COLO829 (cell line): ENCODE data around the gene TDRKH.

Experiments used
- DNase-seq: peaks from one replicate; pipeline ENCODE4 v3.0.0; 2012; ENCODE audit warnings: low spot score

Gene TDRKH, protein sequence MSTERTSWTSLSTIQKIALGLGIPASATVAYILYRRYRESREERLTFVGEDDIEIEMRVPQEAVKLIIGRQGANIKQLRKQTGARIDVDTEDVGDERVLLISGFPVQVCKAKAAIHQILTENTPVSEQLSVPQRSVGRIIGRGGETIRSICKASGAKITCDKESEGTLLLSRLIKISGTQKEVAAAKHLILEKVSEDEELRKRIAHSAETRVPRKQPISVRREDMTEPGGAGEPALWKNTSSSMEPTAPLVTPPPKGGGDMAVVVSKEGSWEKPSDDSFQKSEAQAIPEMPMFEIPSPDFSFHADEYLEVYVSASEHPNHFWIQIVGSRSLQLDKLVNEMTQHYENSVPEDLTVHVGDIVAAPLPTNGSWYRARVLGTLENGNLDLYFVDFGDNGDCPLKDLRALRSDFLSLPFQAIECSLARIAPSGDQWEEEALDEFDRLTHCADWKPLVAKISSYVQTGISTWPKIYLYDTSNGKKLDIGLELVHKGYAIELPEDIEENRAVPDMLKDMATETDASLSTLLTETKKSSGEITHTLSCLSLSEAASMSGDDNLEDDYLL

DNA sequence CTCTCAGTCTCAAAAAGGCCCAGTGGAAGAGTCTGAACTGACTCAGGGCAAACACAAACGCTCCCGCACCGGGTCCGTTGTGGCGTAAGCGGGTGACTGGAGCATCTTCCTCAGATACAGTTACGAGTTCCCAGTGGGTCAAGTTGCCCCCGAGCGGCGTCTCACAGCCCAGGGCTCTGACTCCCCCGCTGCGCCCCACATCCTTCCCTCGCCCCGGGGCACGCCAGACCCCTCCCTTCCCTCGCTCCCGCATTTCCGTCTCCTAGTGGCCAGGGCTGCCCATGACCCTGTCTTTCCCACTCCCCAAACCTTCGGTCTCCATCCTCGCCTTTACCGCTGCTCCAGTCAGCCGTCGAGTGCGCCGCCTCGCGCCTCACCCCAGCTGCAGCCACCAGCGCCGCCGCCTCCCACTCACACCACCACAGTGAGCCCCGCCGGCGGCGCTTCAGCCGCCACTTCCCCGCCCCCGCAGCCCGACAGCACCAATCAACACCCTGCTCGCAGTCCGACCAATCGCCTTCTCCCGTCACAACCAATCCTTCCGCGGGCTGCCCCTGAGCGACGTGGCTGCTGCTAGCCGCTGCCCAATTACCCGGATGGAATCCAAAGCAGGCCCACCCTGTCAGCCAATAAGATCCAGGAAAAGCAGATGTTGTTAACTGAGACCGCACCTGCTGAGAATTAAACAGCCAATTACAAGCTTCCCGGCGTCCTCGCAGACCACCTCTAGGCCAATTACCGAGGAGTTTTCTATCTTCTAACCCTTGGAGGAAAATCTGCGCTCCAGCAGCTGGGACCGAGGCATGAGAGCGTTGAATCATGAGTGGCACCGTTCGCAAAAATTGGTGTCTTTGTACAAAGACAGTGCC, at the start of gene TDRKH:
Gene TDRKH (minus strand): TSS at position 430 of the 869 bp plus-strand sequence. CDS start 7,478 bp downstream, outside the sequence.
- peak; percentile 99 for DNase-seq

DNA sequence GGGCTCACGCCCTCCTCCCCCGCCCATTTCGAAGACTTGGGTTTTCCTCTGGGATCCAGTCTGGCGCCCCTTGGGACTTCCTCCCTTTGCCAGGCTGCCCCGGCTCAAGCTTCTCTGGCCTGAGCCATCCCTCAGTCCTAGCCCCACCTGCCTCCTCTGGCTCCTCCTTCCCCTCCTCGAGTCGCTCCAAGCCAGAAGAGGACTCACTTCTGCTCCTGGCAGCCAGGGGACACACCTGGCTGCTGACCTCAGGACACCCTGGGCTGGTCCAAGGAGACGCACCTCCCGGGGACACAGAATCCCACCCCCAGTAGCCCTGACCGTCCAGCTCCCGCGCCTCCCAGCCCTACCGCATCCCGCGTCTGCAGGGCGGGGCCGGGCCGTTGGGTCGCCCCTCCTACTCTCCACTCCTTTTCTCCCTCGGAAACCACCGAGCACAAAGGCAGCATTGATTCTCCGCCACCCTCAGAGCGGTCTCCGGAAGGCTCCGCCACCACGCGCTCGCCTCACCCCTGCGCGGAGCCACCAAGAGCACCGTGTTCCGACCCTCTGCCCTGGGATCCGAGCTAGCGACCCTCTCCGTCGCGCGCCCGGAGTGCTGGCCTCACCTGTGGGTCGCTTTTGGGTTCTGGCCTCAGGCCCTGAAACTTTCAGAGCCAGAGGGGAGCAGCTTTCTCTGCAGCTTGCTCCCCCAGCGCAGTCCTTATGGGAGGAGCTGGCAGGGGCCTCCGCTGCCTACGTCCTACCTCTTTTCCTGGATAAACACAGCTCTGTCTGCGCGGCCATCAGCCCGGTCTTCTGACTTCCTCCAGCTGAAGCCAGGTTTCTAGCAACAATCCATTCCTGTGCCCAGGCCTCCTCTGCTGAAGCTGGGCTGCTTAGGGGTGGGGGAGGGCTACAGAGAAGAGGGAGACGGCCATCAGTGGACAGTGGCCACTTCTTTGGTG, 49.4 kb upstream of the TDRKH start, which contains the start of gene C2CD4D:
Gene C2CD4D (minus strand): TSS at position 364 of the 947 bp plus-strand sequence. CDS start 831 bp downstream, outside the sequence.
- peak; percentile 98 for DNase-seq

DNA sequence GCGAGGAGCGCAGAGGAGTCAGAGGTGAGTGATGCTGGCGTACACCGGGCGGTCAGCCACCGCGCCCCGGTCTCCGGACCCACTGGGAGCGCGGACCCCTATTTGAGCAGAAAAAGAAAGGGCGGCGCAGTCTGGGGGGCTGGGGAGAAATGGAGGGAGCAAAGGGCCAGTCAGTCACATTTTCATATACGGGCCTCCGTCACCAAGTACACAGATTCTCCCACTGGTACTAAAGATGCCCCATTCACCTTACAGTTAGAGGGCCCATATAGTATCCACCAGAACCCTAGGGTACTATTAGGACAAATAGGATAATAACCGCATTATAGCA, 48.7 kb upstream of the TDRKH start:
- no peak for DNase-seq

DNA sequence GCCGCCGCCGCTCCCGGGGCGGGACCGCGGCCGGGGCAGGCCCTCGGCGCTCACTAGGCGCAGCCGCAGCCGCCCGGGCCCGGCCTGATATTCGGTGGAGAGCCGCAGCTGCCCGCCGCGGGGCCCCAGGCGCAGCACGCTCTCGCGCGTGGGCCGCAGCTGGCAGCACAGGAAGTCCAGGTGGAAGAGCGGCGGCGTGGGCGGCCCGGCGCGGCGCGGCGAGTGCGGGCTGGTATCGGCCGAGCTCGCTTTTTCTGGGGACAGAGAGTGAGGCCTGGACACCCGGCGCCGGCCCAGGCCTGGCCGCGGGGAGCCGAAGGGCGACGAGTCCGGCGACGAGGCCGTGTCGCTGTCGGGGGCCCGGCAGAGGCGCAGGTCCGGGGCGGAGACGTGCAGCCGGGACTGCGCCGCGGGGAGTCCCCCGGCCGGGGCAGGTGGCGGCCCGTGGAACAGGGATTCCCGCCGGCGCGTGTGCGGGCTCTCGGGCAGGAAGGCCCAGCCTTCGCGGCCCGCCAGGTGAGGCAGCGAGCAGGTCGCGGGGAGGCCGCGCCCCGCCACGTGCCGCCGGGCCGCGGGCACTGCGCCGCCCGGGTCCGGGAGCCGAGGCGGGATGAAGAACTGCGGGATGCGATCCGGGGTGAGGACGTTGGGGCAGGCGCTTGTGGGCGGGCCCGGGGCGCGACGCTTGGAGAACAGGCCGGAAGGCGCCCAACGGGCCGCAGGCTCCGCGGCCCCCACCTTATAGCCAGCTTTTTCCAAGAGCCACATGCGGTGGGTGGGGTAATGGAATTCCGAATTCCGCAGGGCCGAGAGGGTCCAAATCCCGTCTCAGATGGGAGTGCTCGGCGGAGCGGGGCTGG, 48.2 kb upstream of the TDRKH start:
- no peak for DNase-seq

DNA sequence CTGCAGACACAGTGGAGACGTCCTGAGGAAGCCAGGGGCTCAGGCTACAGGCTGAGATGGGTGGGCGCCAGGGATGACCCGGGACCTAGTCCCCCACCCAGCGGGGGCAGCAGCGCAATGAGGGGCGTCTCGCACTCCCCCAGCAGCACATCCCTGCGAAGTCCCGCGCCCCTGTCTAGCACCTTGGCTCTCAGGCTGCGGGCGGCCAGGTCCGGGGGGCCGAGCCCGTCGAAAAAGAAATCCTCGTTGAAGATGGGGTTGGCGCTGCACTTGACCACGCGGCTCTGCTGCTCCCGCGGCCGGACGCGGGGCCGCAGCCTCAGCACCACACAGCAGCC, 47.6 kb upstream of the TDRKH start:
- DNase-seq, result no peak

DNA sequence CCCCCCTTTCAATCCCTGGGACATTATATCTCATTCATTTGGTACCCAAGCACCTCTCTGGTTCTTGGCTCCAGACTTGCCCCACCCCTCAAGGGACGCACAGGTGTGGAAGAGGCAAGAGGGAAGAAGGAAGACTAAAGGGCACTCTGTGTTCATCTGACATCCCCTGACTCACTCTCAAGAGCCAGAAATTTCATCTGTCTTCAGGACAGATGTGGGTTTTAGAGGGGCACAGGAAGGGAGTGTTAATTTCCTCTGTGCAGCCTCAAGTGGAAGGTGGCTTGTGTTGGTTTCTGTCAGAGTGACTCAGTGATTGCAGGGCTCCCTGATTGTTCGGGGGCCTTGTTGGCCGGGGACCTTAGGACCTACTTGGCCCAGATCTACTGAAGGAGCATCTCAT, 46.9 kb upstream of the TDRKH start:
- DNase-seq, result no peak

DNA sequence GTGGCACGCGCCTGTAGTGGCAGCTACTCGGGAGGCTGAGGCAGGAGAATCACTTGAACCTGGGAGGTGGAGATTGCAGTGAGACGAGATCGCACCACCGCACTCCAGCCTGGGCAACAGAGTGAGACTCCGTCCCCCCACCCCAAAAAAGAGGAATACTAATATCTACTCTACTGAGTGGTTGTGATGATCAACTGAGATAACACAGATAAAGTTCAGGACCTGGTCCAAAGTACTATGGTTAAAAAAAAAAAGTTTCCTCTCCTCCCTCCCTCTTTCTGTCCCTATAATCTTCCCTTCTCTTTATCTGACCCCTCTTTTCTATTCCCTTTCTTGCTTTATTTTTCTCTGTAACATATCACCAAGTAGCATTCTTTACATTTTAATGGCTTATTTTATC, 45.3 kb upstream of the TDRKH start:
- DNase-seq, result no peak

DNA sequence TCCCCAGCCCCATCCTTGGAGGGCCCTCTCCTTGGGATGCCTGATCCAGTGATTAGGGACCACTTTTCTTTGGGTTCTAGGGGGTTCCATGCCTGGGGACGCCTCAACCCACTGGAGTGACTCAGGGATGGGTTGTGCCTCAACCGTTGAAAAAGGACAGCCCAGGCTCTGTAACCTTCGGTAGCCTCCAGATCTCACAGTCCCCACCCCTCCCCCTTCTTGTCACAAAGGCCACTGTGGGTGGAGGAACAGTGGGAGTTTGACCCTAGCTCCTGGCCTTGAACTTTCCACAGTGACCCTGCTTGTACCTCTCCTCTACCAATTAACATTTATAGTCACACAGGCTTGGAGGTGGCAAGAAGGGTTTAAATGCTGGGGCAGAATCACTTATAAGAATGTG, 43.9 kb upstream of the TDRKH start:
- no peak for DNase-seq

DNA sequence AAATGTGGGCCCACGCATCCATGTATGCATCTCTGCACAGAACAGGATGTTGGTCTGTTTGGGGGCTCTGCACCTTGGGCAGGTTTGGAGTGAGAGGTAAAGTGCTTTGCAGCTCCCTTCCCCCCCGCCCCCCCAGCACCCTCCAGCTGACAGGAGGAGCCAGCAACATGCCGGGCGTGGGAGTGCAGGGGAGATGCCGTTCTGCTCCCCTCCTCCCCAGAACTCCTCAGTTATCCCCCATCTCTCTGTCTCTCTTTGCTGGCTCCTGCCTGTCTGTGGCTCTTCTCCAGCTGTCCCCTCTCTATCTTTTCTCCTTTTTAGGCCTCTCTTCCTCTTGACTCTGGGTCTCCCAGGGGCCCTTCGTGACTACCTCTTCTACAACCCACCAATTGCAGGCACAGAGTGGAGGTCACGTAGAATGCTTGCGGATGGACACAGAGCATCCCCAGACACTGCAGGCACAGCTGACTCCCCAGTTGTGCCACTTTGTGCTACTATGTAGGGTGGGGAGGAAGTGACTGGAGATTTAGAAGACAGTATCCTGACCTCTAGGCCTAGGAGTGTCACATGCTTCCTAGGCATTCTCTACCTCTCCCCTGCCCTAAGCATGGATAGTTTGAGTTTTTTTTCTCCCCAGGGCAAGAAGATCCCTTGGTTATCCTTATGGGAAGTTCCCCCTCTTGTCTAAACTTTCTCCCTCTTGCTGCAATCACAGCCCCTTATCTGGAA, 43.0 kb upstream of the TDRKH start:
- no peak for DNase-seq

DNA sequence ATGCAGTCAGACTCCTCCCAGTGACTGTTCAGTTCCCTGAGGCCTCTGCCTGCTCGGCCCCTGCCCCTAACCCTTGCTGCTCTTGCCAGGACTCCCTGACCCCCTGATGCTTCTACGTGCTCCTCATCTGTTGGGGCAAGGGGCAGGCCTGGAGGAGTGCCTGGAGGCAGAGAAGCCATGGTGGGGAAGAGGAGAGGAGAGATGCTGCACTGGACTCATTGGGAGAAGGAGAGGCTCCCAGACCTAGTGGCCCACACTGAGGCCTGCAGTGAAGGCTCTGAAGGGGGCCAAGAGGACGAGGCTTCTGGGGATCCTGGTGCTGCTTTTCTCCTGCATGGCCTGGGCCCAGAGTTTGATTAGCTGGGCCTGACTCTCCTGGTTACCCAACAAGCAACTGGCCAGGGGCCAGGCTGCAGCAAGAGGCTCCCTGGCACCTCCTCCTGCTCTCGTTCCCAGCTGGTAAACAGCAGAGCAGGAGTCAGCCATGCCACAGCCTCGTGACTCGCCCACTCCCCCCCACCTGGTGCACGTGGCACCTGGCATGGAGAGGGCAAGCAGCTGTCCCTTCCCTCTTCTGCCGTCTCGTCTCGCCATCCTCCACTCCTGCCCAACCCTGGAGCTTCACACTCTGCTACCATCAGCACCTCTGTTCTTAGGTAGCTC, 42.1 kb upstream of the TDRKH start:
- no peak for DNase-seq

DNA sequence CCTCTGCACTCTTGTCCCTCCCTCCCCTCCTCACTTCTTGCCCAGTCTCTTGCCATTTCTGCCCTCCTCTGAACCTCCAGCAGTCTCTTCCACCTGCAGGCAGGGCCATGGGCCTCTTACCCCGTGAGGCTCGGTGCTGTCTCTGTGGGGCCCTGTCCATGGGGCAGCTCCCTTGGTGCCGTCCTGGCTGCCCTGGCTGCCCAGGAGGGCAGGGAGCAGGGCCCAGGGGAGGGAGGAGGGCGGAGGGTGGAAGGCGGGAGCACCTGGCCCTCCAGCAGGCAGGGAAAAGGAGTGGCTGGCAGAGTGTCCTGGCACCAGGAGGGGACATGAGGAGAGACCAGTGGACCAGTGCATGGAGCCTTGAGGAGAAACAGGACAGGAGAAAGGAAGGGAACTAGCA, 41.3 kb upstream of the TDRKH start, which contains the start of gene RORC:
Gene RORC (minus strand): TSS at position 198 of the 400 bp plus-strand sequence. CDS start 38 bp downstream, at position 160.
- no peak for DNase-seq

DNA sequence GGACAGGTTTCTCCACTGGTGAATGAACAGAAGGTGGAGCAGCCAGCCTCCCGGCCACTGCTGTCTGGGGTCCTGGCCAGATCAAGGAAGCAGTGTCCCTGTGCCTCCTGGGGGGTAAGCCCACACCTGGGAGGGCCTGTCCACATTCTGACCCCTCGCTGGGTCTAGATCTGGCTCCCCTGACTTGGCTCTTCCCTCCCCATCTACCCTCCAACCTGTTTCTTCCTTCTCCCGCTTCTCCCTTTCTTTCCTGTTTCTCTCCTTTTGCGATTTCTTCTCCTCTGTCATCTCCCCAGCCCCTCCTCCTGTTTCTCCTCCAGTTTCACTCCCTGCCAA, 40.9 kb upstream of the TDRKH start:
- DNase-seq, result no peak

DNA sequence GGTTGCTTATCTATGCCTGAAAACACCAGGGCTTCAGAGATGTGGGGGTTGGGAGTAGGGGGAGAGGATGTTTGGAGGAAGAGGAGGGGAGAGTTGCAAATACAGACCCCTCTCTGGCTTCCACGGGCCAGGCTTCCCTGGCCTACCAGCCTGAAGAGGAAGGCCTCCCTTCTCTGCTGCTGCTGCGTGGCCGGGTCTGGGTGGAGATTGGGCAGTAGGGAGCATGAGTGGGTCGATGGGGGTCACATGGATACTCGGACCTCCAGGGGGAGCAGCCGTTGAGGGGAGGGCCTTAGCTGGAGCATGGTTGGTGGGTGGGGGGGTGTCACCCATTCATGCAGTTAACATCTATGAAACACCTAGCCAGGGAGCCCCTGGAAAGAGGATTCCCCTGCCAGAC, 39.8 kb upstream of the TDRKH start:
- no peak for DNase-seq

DNA sequence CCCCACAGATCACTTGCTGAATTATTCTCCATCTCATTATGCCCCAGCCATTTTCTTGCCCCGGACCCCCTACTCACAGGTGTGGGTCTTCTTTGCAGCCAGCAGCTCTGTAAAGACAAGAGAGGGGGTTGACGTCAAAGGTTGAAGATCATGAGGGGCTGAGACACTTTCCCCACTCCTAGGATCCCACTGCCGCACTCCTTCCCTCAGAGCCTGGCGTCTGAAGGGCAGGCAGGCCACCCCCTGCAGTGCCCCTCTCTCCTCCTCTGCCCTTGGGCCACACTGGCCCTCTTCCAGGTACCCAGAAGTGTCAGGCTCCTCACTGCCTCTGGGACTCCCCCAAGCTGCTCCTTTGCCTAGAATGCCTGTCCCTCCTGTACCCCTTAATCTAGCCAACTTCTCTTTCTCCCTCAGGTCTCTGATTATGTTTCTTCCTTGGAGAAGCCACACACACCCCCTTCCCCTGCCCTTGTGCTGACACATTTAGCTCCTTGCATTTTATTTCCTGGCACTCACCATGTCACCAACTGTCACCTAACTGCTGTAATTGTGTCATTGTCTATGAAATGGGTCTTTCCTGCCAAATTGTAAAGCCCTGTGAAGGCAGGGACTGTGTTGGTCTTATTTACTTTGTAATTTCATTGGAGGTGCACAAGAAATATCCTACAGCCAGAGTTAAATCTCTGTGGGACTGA, 39.2 kb upstream of the TDRKH start:
- DNase-seq, result no peak

DNA sequence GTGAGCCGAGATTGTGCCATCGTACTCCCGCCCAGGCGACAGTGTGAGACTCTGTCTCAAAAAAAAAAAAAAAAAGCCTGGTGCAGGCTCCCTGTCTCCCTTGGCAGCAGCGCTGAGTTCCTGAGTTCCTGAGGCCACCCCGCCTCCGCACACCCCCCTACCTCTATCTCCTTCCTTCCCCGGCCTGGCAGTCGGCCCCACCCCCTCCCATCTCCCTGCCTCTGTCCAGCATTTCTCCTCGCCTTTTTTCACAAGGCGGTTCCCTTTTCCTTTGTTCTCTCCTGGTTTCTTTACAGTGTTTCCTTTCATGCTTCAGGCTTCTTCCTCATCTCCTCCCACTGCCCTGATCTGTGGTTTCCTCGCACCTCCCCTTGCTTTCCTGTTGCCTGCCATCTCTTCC, 38.6 kb upstream of the TDRKH start:
- DNase-seq, result peak; percentile 95

DNA sequence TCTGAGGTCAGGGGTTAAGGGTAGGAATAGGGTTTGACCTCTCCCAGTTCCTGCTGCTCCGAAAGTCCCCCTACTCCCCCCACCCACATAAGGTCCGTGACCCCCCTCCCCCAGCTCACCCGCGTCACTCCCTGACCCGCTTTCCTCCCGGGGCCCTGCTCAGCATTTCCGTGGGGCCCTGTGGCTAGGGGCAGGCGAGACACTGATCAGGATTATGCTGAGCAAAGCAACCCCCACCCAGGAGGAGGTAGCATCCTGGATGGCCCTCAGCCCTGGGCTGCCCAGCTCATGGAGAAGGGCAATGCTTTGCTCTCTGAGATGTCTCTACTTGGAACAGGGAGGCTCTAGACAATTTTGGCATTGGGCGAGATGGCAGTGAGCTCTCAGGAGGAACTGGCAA, 37.6 kb upstream of the TDRKH start:
- no peak for DNase-seq

DNA sequence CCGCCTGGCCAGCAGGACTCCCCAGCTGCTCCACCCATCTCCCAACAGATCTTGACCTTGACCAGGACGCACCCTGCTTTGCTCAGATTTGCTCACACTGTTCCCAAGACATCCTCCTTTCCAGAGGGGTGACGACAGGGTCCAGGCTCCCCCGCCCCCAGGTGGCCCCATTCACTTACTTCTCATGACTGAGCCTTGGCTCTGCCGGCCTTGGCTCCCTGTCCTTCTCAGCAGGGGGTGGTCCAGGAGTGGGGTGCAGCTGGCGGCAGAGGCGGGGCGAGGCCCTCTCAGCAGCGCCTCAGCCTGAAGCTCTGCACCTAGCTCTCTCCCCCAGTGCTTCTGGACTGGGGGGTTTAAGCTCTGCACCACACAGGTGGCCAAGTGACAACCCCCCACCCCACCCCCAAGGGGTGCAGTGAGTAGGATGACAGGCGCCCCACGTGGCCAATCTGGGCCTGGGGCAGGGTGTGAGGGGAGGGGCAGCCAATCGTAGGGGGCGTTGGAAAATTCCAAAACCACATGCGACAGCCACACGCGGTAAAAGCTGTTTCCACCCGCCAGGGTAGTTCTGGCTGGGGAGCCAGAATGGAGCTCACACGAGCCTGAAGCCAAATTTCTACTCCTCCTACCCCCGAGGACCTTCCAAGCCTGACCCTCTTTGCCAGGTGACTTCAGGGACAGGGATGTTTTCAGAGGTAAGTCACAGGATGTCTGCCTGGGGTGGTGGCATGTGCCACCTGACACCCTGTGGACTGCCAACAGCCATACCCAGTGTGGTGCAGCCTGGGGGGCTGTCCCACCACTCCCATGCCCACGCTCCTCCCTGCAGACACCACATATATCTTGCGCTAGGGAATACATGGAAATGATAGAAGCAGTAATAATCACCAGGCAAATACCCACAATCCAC, 35.7 kb upstream of the TDRKH start:
- no peak for DNase-seq

DNA sequence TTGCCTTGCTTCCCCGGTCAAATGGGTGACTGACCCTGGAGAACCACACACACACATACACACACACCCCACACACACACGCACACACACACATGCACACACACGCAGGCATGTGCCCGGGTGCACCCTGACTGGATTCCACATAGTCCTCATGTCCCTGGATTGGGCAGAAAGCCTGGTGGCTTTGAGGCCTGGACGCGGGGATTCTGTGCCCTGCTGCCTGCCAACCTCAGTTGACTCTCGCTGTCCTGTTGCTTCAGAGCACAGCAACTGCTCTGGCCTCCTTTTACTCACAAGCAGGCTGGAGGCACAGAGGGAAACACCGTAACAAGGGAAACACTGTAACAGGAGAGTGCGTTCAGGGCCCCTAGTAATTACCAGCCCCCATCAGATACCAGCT, 34.9 kb upstream of the TDRKH start:
- no peak for DNase-seq
